ENCODE measurements around the gene HS6ST3. TPM values are rescaled to one million over a fixed set of nuclear protein-coding genes. Genes with fewer than 3 reads are reported as not detected.

HS6ST3 gene
- total RNA-seq, 1 donor from 2014 or later = 3.0 TPM

- no peaks in the 10 kb centered on the region for H3K4me1 ChIP-seq
- H3K36me3 ChIP-seq = no peaks in the 10 kb centered on the region
- H3K4me3 ChIP-seq = peak overlapping the region; percentile 73 to 89
- DNase-seq (ENCODE audit: low spot score in 2 of 2) = no peak
- no peaks in the 10 kb centered on the region for H3K9me3 ChIP-seq
- no peaks in the 10 kb centered on the region for H3K27me3 ChIP-seq
- TF ChIP-seq, protein P1, sequence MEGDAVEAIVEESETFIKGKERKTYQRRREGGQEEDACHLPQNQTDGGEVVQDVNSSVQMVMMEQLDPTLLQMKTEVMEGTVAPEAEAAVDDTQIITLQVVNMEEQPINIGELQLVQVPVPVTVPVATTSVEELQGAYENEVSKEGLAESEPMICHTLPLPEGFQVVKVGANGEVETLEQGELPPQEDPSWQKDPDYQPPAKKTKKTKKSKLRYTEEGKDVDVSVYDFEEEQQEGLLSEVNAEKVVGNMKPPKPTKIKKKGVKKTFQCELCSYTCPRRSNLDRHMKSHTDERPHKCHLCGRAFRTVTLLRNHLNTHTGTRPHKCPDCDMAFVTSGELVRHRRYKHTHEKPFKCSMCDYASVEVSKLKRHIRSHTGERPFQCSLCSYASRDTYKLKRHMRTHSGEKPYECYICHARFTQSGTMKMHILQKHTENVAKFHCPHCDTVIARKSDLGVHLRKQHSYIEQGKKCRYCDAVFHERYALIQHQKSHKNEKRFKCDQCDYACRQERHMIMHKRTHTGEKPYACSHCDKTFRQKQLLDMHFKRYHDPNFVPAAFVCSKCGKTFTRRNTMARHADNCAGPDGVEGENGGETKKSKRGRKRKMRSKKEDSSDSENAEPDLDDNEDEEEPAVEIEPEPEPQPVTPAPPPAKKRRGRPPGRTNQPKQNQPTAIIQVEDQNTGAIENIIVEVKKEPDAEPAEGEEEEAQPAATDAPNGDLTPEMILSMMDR (IDR thresholded peaks at IDR 0.05) = no peak
- peak overlapping the region; percentile 81 to 94 for H3K27ac ChIP-seq
- intact Hi-C loops (cut with DNase I) = loop anchor here (2.0 to 10.0 kb wide), 6 partner anchors 375 to 1925 kb away; partner anchors contain the start of genes DNAJC3 and MBNL2
Observed at GRCh38 chr13:96052656-96053002, 37.3 kb upstream of the HS6ST3 start.

DNA sequence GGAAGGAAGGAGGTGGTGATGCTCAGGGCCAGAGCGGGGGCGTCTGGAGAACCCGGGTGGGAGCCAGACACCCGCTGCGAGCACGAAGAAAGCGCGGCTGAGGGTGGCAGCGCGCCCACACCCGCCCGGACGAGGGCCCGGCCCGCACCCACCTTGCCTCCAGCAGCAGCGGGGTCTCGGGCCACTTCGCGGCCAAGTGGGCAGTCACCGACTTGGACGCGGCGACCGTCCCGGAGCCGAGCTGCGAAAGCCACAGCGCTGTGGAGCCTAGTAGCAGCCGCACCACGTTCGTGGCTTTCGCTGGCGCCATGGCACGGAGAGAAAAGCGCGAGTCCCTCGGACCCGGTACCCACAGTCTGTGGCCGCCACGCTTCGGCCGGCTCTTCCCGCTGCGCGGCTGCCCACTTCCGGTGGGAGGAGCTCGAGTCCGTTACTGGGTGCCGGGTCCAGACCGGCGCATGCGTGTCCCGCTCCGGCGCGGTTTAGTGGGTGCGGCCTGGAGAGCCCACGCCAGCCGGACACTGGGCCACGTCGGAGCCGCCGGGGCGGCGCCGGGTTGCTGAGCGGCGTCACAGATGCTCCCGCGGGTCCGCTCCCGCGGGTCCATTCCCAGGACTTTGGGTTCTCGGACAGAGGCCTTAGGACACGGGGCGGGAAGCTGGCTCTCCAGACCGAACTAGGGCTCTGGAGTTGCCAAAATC lies 36.8 kb upstream of the HS6ST3 start, which contains the start of gene UGGT2:
UGGT2 (minus strand) TSS at position 399 of the 701 bp plus-strand sequence; CDS start at position 310, 89 bp downstream.
- no peaks in the 10 kb centered on the region for H3K36me3 ChIP-seq
- H3K27ac ChIP-seq = peak within 1 kb of the TSS; percentile 81 to 94
- no peaks in the 10 kb centered on the region for H3K27me3 ChIP-seq
- intact Hi-C loops (cut with DNase I) = loop anchor here (2.0 to 10.0 kb wide), 6 partner anchors 376 to 1924 kb away; partner anchors contain the start of genes DNAJC3 and MBNL2
- TF ChIP-seq, protein P1 (IDR thresholded peaks at IDR 0.05) = no peak
- peak; percentile 77 to 96 for DNase-seq (ENCODE audit: low spot score in 2 of 2)
- H3K4me3 ChIP-seq = peak within 1 kb of the TSS; percentile 73 to 89
- H3K9me3 ChIP-seq = no peaks in the 10 kb centered on the region
- H3K4me1 ChIP-seq = no peaks in the 10 kb centered on the region

DNA sequence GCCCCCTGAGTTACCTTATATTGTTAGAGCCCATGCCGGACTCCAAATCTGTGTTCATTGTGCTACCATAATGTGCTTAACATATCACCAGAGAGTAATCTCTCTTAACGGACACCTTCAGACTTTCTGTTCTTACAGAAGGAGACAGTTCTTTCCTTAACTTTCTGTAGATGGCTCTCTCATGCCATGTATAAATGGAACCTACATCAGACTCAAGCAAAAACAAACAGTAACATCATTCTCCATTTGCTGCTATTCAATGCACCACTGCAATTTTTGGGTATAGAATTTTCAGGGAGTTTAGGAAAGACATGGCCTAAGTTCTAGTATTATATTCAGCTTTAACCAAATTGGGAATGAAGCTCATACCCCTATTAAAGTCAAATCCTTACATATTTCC lies 24.1 kb upstream of the HS6ST3 start:
- no peak overlapping the region for H3K4me3 ChIP-seq
- H3K27me3 ChIP-seq = no peaks in the 10 kb centered on the region
- TF ChIP-seq, protein P1 (IDR thresholded peaks at IDR 0.05) = no peak
- no peak overlapping the region for H3K27ac ChIP-seq
- H3K9me3 ChIP-seq = no peaks in the 10 kb centered on the region
- no peak for DNase-seq (ENCODE audit: low spot score in 2 of 2)
- intact Hi-C loops (cut with DNase I) = no loop called here
- H3K4me1 ChIP-seq = no peaks in the 10 kb centered on the region
- H3K36me3 ChIP-seq = no peaks in the 10 kb centered on the region

GRCh38 chr13:96068729-96069128 lies 21.2 kb upstream of the HS6ST3 start:
- H3K27ac ChIP-seq = no peak overlapping the region
- TF ChIP-seq, protein P1 (IDR thresholded peaks at IDR 0.05) = no peak
- no peaks in the 10 kb centered on the region for H3K4me1 ChIP-seq
- intact Hi-C loops (cut with DNase I) = no loop called here
- H3K9me3 ChIP-seq = no peaks in the 10 kb centered on the region
- no peaks in the 10 kb centered on the region for H3K27me3 ChIP-seq
- H3K4me3 ChIP-seq = no peak overlapping the region
- no peaks in the 10 kb centered on the region for H3K36me3 ChIP-seq
- DNase-seq (ENCODE audit: low spot score in 2 of 2) = no peak

DNA sequence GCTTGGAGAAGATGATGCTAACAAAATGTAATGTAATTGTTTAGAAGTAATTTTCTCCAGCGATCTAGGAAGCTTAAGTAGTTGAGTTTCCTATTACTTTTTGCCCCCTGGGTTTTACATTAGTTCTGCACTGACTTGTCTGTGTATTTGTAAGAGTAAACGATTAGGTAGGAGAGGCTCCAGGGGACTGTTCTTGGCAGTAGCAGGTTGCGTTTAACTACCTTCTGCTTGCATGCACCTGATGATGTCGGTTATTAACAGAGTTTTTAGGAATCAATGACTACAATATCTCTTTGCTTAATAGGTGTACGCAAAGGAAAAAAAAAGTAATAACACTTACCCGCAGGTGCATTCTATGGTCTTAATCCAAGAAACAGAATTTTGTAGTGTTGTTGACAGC lies 18.4 kb upstream of the HS6ST3 start:
- H3K27ac ChIP-seq = no peak overlapping the region
- no peaks in the 10 kb centered on the region for H3K36me3 ChIP-seq
- TF ChIP-seq, protein P1 (IDR thresholded peaks at IDR 0.05) = no peak
- no peak overlapping the region for H3K4me3 ChIP-seq
- no peak for DNase-seq (ENCODE audit: low spot score in 2 of 2)
- H3K27me3 ChIP-seq = no peaks in the 10 kb centered on the region
- no peaks in the 10 kb centered on the region for H3K4me1 ChIP-seq
- no peaks in the 10 kb centered on the region for H3K9me3 ChIP-seq
- intact Hi-C loops (cut with DNase I) = no loop called here
